SK-MEL-5 (cell line): ENCODE results near the gene SLC49A3. TPM values are rescaled to one million over a fixed set of nuclear protein-coding genes. Genes with fewer than 3 reads are reported as not detected.
A peak's percentile ranks its signal among the peaks of the same experiment; 100 is the strongest.
"Not testable (repeated sequence)": the region's sequence is repeated elsewhere in the genome, so short reads cannot be mapped to it uniquely, and the experiment has no call there.

ENCODE experiments used
- DNase-seq: peaks from one replicate; pipeline ENCODE4 v3.0.0-alpha.2; 2016; ENCODE audit warnings: low read depth, low spot score
- in situ Hi-C: cut with HindIII; loops from 2 replicates; pipeline ENCODE4 v1.10.0; 2016; ENCODE audit warnings: low sequenced_read_pairs, high pct_unique_total_duplicates, low pct_unique_long_range_greater_than_20kb
- total RNA-seq: library from RNA; depleted of rRNA; stranded (reverse); fragments of >200 nt; shearing (Covaris generic); gene quantifications from 2 replicates; pipeline ENCODE4 v1.2.3, GENCODE V29; 2014

SLC49A3 gene
- total RNA-seq, 1 experiment from 2014 or later: not detected

DNA sequence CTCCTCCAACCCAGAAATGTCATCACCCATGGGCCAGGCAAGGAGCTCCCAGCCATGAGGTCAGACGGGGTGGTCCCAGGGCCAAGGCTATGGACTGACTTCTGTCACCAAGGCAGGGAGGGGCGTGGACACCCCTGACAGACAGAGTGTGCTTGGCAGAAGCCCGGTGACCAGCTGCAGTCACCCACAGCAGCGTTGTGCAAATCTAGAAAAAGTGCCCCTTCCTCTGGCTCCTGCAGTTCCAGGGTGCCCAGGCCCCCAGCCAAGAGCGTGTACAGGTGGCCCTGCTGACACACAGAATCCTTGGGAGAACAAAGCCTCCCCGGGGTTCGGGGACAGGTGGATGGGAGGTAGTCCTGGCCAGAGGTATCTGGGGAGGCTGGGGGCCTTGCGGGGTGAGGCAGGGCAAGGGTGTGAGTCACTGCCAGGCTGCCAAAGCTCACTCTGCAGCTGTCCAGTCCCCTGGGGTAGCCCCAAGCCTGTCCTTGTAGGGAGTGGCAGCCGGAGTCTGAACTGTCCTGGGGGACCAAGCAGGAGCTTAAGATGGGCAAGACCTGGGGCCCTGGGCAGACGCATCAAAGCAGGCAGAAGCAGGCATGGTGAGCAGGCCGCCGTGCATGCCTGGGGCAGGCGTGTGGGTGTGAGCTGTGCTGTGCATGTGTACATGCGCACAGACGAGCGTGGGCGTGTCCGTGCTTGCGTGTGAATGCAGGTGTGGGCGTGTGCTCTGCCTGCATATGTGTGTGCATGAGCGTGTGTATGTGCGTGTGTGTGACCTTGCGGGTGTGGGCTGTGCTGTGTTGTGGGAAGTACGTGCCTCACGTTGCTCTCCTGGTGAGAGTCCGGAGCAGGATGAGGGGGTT, 11.3 kb downstream of the SLC49A3 start:
- DNase-seq: no peak
- in situ Hi-C loops: no loop called here

DNA sequence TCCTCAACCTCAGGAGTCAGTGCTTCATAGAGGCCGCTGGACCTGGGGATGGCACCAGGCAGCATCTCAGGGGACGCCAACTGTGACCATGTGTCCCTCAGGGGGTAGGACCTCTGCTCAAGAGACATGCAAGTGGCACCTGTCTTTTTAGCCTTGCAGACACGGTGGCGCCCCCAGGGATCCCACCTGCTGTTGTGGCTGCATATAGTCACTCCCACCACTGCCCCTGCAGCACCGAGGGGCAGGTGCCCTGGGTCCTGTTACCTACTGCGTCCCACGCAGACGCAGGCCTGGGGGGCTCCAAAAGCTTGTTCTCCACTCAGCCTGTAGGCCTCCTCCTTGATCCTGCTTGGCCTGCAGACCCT, 12.1 kb downstream of the SLC49A3 start:
- in situ Hi-C loops: no loop called here

DNA sequence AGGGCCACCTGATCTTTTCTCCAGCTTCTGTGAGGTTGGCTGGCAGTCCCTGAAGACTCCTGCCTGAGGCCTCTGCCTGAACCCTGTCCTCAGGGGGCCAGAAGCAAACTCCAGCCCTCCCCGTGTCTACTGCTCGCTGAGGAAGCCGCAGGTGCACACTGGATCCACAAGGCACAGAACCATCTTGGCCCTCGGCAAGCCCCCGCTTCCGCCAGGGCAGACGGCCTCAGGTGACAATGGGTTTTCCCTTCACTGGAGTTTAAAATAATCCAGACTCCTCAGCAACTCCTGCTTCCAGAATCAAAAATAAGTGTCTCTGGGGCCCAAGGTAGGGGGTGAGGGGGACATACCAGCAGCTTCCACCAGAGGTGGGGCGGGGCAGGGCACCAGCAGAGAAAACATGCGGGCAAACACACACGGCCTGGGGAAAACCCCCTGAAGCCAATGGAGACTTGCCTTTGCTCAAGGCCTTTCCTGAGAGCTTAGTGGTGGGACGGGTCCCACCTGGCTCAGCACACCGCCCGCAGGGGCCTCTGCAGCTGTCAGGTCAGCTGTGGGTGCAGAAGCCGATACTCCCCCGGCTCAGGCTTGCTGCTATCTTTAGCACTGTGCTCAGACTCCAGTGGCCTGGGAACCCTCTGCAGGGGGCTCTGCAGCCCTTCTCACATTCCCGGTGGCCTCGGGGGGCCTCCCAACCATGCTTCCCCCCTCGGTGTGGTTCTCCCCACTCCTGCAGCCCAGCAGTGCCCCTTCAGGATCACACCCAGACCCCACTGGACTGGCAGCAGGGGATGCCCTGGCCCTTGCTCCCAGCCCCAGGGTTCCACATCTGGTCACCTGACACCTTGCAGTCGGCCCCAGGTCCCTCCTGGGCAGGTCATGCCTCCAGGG, 12.7 kb downstream of the SLC49A3 start:
- in situ Hi-C loops: no loop called here
- no peak for DNase-seq

More for the DNA sequence above, 12.1 kb downstream of the SLC49A3 start:
- DNase-seq: no peak

DNA sequence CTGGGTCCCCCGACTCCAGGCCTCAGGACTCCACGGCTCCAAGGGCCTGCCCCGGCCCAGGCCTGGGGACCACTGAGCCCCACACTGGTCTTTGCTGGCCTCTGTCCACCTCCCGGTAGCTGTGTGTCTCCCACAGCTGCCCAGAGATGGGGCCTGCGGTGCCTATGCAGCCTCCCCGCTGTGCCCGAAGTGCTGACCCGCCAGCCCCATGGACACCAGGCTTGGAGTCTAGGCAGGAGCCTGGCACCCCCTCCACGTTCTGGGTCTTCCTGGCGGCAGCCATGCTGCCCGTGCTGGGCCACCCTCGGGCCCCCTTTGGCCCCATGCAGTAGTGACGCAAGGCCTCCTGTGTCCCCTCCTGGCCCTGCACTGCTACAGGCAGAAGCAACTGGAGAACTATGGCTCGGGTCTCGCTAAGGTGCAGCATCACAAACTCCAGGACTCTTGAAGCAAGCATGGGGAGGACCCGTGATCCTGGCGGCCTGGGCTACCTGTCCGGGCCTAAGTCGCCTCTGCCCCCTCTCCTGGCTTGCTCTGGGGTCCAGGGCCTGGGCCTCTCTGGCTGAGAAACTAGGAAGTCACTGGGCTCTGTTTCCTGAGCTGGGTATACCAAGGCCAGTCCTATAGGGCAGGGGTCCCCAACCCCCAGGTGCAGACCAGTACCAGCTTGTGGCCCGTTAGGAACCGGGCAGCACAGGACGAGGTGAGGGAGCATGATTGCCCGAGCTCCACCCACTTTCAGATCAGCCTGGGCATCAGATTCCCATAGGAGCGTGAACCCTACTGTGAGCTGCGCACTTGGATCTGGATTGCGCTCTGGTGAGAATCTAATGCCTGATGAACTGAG, 13.7 kb downstream of the SLC49A3 start:
- in situ Hi-C loops: no loop called here
- DNase-seq: no peak

DNA sequence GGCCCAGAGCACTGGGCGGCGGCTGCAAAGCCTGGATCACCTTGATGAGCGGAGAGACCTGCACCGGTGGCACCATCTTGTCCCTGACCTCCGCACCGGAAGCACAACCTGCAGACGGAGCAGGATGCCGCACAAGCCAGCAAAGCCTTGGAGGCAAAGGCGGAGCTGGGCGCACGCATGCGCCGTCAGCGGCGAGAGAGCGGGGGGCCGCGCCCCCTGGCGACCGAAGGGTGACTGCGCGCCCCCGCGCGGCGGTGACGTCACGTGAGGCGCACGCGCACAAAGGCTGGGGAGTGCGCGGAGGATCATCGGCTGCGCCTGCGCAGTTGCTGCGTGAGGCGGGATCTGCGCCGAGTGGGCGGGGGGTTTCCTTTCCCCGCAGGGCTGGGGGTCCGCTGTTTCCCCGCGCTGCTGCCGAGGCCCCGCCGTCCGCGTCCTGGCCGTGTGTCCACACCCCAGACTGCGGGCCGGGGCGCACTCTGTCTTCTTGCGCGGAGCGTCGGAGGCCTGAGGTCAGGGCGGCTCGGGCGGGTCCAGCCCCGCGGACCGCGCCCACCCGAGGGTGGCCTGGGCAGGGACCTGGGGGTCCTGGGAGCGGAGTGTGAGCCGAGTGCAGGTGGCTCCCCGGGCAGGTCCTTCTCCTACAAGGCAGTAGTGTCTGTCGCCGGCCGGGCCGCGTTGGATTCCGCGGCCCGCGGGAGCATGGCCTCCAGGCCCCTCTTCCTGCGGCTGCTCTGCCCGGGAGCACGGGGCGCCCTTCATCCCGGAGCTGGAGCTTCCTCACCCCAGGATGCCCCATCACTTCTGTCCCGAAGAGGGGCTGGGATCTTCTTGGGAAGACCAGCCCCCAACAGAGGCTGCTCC, 14.5 kb downstream of the SLC49A3 start, which contains the start of the genes ATP5ME and MYL5:
Gene ATP5ME (minus strand): TSS at position 105 of the 864 bp plus-strand sequence. CDS start 29 bp downstream, at position 76.
Gene MYL5 (plus strand): TSS at position 371 of the 864 bp plus-strand sequence. CDS start 3,485 bp downstream, outside the sequence.
- in situ Hi-C loops: no loop called here
- peak; percentile 94 for DNase-seq

DNA sequence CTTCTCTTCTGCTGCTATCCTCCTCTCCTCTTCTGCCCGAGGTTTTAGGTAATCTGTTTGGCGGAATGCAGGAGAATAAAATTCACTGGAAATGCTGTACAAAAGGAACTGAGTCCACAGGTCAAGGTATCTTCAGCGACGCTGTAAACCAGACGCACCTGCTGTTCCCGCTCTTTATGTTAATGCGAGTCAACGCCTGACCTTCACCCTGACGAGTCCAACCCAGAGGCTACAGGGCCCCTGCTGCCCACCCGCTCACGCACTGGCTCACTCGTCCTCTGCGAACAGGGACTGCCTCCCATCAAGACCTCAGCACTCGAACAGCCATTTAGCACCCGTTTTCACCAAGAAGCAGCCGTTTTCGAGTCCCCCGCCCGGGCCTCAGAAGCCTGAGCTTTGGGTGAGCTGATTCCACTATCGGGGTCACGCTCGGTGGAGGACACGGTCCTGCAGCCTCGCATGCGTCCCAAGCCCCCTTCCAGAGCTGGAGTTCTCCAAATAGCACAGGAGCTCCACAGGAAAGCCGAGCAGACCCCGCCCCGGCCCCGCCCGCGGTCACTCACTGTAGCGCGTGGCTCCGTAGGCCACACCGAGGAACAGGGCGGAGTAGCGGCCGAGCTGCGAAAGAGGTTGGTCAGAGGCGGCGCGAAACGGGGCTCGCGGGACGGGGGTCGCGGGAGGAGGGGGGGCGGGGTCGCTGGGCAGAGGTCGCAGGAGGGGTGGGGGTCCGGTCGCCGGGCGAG, 15.4 kb downstream of the SLC49A3 start:
- DNase-seq: no peak
- in situ Hi-C loops: no loop called here

DNA sequence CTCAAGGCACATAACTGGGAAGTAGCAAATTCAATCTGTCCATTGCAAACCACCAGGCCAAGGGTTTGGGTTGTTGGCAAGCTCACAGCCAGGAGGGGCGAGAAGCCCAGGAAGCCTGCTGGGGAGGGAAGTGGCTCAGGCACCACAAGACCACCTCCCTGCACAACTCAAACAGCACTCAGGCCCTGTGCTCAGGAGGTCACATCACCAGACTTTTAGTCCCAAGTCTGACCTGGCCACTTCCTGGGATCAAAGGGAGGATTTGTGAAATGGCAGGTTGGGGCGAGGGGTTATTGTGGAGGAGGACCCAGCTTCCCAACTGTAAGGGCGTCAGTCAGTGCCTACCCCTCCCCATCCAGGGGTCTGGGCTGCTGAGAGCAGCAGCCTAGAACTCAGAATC, 17.2 kb downstream of the SLC49A3 start:
- in situ Hi-C loops: no loop called here

DNA sequence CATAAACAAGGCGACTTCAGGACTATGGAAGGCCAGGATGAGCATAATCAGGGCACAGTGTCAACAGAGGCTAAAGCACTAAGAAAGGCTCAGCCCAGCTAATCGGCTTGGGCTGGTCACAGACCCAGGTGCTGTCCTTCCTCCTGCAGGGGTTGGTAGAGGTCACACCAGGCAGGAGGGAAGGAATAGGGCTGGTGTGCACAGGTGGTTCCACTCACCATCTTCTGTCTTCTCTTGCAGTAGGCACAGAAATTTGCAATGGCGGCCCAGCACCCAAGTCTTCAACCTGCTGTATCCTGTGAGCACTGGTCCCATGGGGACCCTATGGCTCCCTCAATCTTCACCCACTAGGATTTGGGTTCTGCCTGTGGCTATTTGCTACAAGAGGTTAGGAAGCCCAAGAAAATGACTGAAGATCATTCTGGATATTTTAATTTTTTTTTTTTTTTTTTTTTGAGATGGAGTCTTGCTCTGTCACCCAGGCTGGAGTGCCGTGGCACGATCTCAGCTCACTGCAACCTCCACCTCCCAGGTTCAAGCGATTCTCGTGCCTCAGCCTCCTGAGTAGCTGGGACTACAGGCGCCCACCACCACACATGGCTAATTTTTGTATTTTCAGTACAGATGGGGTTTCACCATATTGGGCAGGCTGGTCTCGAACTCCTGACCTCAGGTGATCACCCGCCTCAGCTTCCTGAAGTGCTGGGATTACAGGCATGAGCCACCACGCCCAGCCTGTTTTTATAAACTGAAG, 19.0 kb downstream of the SLC49A3 start:
- DNase-seq, in situ Hi-C loops: not testable (repeated sequence)

More for the DNA sequence above, 17.2 kb downstream of the SLC49A3 start:
- DNase-seq: no peak

DNA sequence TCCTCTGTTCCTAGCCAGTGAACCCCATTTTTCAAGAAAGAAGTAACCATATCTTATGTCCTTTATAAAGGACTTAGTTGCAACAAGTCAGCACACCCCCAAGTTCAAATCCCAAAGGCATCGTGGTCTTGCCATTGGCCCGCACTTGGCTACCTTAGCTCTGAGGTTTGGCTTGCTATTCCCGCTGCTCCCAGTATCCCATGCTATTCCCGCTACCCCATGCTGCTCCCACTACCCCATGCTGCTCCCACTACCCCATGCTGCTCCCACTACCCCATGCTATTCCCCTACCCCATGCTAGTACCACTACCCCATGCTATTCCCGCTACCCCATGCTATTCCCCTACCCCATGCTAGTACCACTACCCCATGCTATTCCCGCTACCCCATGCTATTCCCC, 20.7 kb downstream of the SLC49A3 start:
- DNase-seq, in situ Hi-C loops: not testable (repeated sequence)

DNA sequence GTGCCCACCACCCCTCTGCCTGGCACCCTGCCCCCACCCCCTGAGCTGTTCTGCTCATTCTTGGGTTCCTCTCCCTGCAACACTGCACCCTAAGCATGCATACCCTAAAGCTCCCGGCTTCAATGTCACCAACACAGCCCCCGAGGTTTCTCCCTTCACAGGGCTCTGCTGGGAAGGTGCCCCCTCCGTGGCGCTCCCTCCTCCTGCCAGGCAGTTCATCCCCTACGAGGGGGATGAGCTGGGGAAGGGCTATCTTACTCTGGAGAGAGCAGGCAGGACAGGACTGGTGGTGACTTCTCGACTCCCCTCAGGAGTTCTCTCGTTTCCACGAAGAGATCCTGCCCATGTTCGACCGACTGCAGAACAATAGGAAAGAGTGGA, 21.4 kb downstream of the SLC49A3 start:
- DNase-seq: no peak
- in situ Hi-C loops: no loop called here

DNA sequence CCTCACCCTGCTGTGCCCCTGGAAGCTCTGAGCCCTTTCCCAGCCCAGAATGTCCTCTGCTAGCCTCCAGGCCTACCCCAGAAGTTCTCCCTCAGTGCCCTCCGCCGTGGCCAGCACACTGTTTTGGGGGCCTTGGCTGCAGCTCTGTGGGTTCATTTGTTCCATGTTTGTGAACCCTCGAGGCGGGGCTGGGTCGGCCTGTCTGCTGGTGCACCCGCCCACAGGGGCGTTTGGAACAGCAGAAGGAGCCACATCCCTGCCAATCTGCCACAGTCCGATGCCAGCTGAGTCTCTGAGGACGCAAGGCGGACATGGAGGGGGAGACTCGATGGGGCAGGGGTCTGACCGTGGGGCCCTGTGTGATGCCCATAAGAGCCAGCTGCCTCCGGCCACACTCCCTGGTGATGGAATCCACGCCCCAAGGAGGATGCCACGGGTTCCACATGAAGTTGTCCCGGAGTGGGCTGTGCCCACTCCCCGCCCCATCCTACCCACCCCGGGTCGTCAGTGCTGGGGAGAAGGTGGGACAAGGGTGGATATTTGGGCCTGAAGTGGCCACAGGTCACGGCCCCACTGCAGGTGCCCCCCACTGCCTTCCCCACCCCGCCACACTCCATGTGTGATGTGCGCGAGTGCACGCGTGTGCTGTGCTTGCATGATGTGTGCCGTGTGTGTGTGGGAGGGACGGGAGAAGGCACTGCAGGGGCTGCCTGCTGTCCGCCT, 22.0 kb downstream of the SLC49A3 start:
- in situ Hi-C loops: no loop called here

DNA sequence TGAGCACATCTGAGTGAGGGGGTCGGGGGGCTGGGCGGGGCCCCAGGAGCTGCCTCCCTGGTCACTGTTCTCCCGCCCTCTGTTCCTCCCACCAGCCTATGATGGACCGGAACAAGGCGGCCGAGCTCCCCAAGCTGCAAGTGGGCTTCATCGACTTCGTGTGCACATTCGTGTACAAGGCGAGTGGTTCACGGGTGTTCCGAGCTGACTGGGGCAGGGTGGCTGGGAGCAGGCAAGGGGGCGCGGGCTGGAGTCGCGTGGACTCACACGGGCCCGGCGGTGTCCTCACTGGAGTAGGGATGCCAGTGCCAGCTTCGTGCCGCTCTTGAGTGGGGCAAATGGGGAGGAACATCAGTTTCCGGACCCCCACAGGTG, 22.5 kb downstream of the SLC49A3 start:
- no peak for DNase-seq
- in situ Hi-C loops: no loop called here

More for the DNA sequence above, 22.0 kb downstream of the SLC49A3 start:
- DNase-seq: no peak

DNA sequence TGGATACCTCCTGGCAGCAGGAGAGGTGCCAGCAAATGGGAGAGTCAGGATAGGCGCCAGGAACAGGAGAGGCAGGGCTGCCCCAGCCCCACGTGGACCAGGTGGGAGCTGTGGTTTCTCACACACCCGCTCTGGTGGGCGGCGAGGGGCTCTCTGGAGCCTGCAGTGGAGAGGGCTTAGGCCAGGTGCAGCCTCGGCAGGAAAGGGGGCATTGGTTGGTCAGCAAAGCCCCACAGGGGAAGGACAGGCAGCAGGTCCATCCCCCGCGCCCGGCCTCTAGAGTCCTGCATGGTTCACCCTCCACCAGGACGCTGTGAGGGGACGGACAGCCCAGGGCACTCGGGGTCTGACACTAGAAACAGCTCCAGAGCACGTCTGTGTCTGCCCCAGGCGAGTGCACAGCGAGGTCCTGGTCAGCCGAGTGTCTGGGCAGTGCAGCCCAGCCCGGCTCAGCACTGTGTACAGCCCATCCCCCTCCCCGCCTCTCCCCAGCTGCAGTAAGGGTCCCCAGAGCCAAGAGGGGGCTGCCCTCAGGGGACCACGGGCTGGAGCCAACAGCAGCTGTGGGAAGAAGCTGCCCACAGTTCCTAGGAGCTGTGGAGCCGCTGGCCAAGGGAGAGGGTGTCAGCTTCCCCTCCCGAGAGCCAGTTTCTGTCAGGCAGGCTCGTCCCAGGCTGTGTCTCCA, 23.1 kb downstream of the SLC49A3 start:
- in situ Hi-C loops: no loop called here
- DNase-seq: no peak

DNA sequence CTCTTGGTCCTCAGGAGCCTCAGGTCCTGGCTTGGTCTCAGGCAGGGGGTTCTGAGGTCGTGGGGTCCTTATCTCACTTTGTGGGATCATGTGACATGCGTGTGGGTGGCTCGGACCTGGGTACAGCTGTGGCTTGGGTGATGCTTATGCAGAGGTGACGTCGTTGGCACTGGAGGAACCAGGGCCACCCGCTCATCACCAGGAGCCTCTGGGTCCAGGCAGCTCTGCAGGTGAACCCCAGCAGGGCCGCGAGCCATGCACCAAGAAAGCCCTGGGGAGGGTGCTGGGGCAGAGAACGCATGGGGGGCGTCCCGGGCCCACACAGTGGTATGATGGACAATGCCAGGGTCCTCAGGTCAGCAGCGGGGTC, 23.6 kb downstream of the SLC49A3 start:
- in situ Hi-C loops: no loop called here
- DNase-seq: no peak
